SK-N-SH treated with all-trans-retinoic acid at 6 μM for 48 hours (cell line): ENCODE measurements around the gene CXCR6.
A peak's percentile ranks its signal among the peaks of the same experiment; 100 is the strongest.

Experiments used
- ATAC-seq: fragments of 200-7000 bp; cut with Tn5 transposase; 3 replicates; pipeline ENCODE4 v1.9.1; 2020; ENCODE audit warnings: mild to moderate bottlenecking, moderate library complexity
- ARNTL ChIP-seq: fragments of 450-650 bp; formaldehyde crosslinking; IDR thresholded peaks from 2 replicates; pipeline ENCODE4 v1.5.0; 2020; ENCODE audit warnings: low read depth, mild to moderate bottlenecking, moderate library complexity, borderline replicate concordance
- CREB5 ChIP-seq: fragments of 250-450 bp; sonication (Bioruptor Pico); IDR thresholded peaks from 2 replicates; pipeline ENCODE4 v1.5.1; 2020; ENCODE audit warnings: low read depth, mild to moderate bottlenecking, moderate library complexity
- CSDC2 ChIP-seq: fragments of 250-450 bp; sonication (Bioruptor Pico); IDR thresholded peaks from 2 replicates; pipeline ENCODE4 v1.5.0; 2020; ENCODE audit warnings: mild to moderate bottlenecking, moderate library complexity
- CSRNP3 ChIP-seq: fragments of 250-450 bp; sonication (Bioruptor Pico); IDR thresholded peaks from 2 replicates; pipeline ENCODE4 v1.5.1; 2021; ENCODE audit warnings: mild to moderate bottlenecking, moderate library complexity
- ESRRG ChIP-seq: fragments of 250-450 bp; sonication (Bioruptor Pico); IDR thresholded peaks from 2 replicates; pipeline ENCODE4 v1.6.1; 2021; ENCODE audit warnings: mild to moderate bottlenecking
- GLIS3 ChIP-seq: fragments of 250-450 bp; sonication (Bioruptor Pico); IDR thresholded peaks from 2 replicates; pipeline ENCODE4 v1.5.0; 2020; ENCODE audit warnings: mild to moderate bottlenecking, moderate library complexity
- ISL1 ChIP-seq: fragments of 250-450 bp; sonication (Bioruptor Pico); IDR thresholded peaks from 2 replicates; pipeline ENCODE4 v2.1.2; 2022; ENCODE audit warnings: mild to moderate bottlenecking, moderate library complexity
- OSR1 ChIP-seq: fragments of 250-450 bp; sonication (Bioruptor Pico); IDR thresholded peaks from 2 replicates; pipeline ENCODE4 v1.8.0; 2022; ENCODE audit warnings: moderate library complexity, mild to moderate bottlenecking, inconsistent platforms
- PATZ1 ChIP-seq: fragments of 250-450 bp; sonication (Bioruptor Pico); IDR thresholded peaks from 2 replicates; pipeline ENCODE4 v1.8.0; 2020; ENCODE audit warnings: mild to moderate bottlenecking, moderate library complexity, borderline replicate concordance
- PPARA ChIP-seq: fragments of 250-450 bp; sonication (Bioruptor Pico); IDR thresholded peaks from 2 replicates; pipeline ENCODE4 v1.5.0; 2020; ENCODE audit warnings: mild to moderate bottlenecking, borderline replicate concordance
- SNAI2 ChIP-seq: fragments of 250-450 bp; sonication (Bioruptor Pico); IDR thresholded peaks from 2 replicates; pipeline ENCODE4 v1.5.0; 2020; ENCODE audit warnings: mild to moderate bottlenecking, moderate library complexity
- TCF4 ChIP-seq: fragments of 250-450 bp; sonication (Bioruptor Pico); IDR thresholded peaks from 2 replicates; pipeline ENCODE4 v1.8.0; 2021; ENCODE audit warnings: mild to moderate bottlenecking, moderate library complexity, borderline replicate concordance
- TOX ChIP-seq: fragments of 250-450 bp; sonication (Bioruptor Pico); IDR thresholded peaks from 2 replicates; pipeline ENCODE4 v1.8.0; 2021; ENCODE audit warnings: mild to moderate bottlenecking, moderate library complexity, borderline replicate concordance
- TSHZ2 ChIP-seq: fragments of 250-450 bp; sonication (Bioruptor Pico); IDR thresholded peaks from 2 replicates; pipeline ENCODE4 v1.5.0; 2020; ENCODE audit warnings: mild to moderate bottlenecking, moderate library complexity
- ZC3H10 ChIP-seq: fragments of 250-450 bp; sonication (Bioruptor Pico); IDR thresholded peaks from 2 replicates; pipeline ENCODE4 v1.5.1; 2021; ENCODE audit warnings: mild to moderate bottlenecking, moderate library complexity
- ZFP3 ChIP-seq: fragments of 250-450 bp; sonication (Bioruptor Pico); IDR thresholded peaks from 2 replicates; pipeline ENCODE4 v1.5.0; 2020; ENCODE audit warnings: mild to moderate bottlenecking, moderate library complexity
- ZFP30 ChIP-seq: fragments of 450-650 bp; formaldehyde crosslinking; IDR thresholded peaks from 2 replicates; pipeline ENCODE4 v1.5.0; 2022; ENCODE audit warnings: mild to moderate bottlenecking, moderate library complexity
- ZNF565 ChIP-seq: fragments of 450-650 bp; formaldehyde crosslinking; conservative IDR thresholded peaks from 2 replicates; pipeline ENCODE4 v1.5.0; 2020; ENCODE audit warnings: low read depth, mild to moderate bottlenecking, moderate library complexity
- ZNF70 ChIP-seq: fragments of 450-650 bp; formaldehyde crosslinking; IDR thresholded peaks from 2 replicates; pipeline ENCODE4 v1.5.0; 2020; ENCODE audit warnings: mild to moderate bottlenecking, moderate library complexity
- ZNF8 ChIP-seq: fragments of 450-650 bp; formaldehyde crosslinking; IDR thresholded peaks from 2 replicates; pipeline ENCODE4 v1.5.0; 2020; ENCODE audit warnings: mild to moderate bottlenecking, moderate library complexity

CXCR6 gene

GRCh38 chr3:45896956-45897355, 46.3 kb upstream of the CXCR6 start:
- TF ChIP-seq TSHZ2 (CRISPR knock-in tag) (no peak), ARNTL (no peak), PATZ1 (CRISPR knock-in tag) (no peak), CSDC2 (no peak)
- ATAC-seq: peak; percentile 32; the same call in 2 of the 3 replicates

GRCh38 chr3:45904931-45905330, 38.3 kb upstream of the CXCR6 start:
- ATAC-seq: no peak
- TF ChIP-seq ZC3H10 (CRISPR knock-in tag): no peak
- no peak for TF ChIP-seq ESRRG (CRISPR knock-in tag)
- no peak for TF ChIP-seq CSDC2
- TF ChIP-seq GLIS3 (CRISPR knock-in tag): no peak
- TF ChIP-seq ZNF70 (CRISPR knock-in tag): no peak
- no peak for TF ChIP-seq CREB5 (CRISPR knock-in tag)
- no peak for TF ChIP-seq TOX (CRISPR knock-in tag)
- TF ChIP-seq ZNF565 (CRISPR knock-in tag): no peak
- TF ChIP-seq TSHZ2 (CRISPR knock-in tag): no peak
- no peak for TF ChIP-seq ISL1 (CRISPR knock-in tag)
- no peak for TF ChIP-seq ZFP30 (CRISPR knock-in tag)
- no peak for TF ChIP-seq TCF4 (CRISPR knock-in tag)
- no peak for TF ChIP-seq PPARA (CRISPR knock-in tag)
- no peak for TF ChIP-seq SNAI2 (CRISPR knock-in tag)
- no peak for TF ChIP-seq CSRNP3 (CRISPR knock-in tag)
- no peak for TF ChIP-seq OSR1
- TF ChIP-seq ZFP3 (CRISPR knock-in tag): no peak

GRCh38 chr3:45905755-45906154, 37.5 kb upstream of the CXCR6 start:
- ATAC-seq: no peak
- TF ChIP-seq TOX (CRISPR knock-in tag) (no peak), TSHZ2 (CRISPR knock-in tag) (no peak), OSR1 (no peak), ZNF8 (CRISPR knock-in tag) (no peak), ZFP30 (CRISPR knock-in tag) (no peak), CSRNP3 (CRISPR knock-in tag) (no peak)
